Parathyroid adenoma (tissue), 2 donors: ENCODE results near the gene TNNC1.

Experiments used
- H2AFZ ChIP-seq: fragments of 300-600 bp; sonication (generic); one replicate; pipeline ENCODE4 v1.7.0; 2017; ENCODE audit warnings: antibody characterized with exemption, mild to moderate bottlenecking
- H3K27ac ChIP-seq: fragments of 300-600 bp; sonication (generic); one replicate; pipeline ENCODE4 v1.7.0; 2017
- H3K27me3 ChIP-seq: fragments of 300-600 bp; sonication (generic); one replicate; pipeline ENCODE4 v1.7.0; 2017; ENCODE audit warnings: low read length; ENCODE audit not compliant: control insufficient read depth, insufficient read depth
- H3K36me3 ChIP-seq: fragments of 300-600 bp; sonication (generic); one replicate; pipeline ENCODE4 v1.7.0; 2017; ENCODE audit warnings: low read length; ENCODE audit not compliant: control insufficient read depth, insufficient read depth
- H3K4me1 ChIP-seq: fragments of 300-600 bp; sonication (generic); one replicate; pipeline ENCODE4 v1.7.0; 2017; ENCODE audit warnings: control low read depth
- H3K4me2 ChIP-seq: fragments of 300-600 bp; sonication (generic); one replicate; pipeline ENCODE4 v1.7.0; 2017; ENCODE audit warnings: low read length
- H3K4me3 ChIP-seq: fragments of 300-600 bp; sonication (generic); one replicate; pipeline ENCODE4 v1.7.0; 2017; ENCODE audit warnings: low read depth, low read length
- H3K79me2 ChIP-seq: fragments of 300-600 bp; sonication (generic); one replicate; pipeline ENCODE4 v1.7.0; 2017; ENCODE audit warnings: control low read depth
- H3K9ac ChIP-seq: fragments of 300-600 bp; sonication (generic); one replicate; pipeline ENCODE4 v1.7.0; 2017; ENCODE audit warnings: mild to moderate bottlenecking
- H3K9me3 ChIP-seq: fragments of 300-600 bp; sonication (generic); one replicate; pipeline ENCODE4 v1.7.0; 2017; ENCODE audit warnings: low read length; ENCODE audit not compliant: control insufficient read depth
- TF ChIP-seq, protein P1 (sequence below): fragments of 300-600 bp; sonication (generic); IDR thresholded peaks from one replicate; pipeline ENCODE4 v1.7.0; 2017; ENCODE audit warnings: antibody characterized with exemption, mild to moderate bottlenecking
- donor health status: primary hyperparathyroidism.

TNNC1 gene

DNA sequence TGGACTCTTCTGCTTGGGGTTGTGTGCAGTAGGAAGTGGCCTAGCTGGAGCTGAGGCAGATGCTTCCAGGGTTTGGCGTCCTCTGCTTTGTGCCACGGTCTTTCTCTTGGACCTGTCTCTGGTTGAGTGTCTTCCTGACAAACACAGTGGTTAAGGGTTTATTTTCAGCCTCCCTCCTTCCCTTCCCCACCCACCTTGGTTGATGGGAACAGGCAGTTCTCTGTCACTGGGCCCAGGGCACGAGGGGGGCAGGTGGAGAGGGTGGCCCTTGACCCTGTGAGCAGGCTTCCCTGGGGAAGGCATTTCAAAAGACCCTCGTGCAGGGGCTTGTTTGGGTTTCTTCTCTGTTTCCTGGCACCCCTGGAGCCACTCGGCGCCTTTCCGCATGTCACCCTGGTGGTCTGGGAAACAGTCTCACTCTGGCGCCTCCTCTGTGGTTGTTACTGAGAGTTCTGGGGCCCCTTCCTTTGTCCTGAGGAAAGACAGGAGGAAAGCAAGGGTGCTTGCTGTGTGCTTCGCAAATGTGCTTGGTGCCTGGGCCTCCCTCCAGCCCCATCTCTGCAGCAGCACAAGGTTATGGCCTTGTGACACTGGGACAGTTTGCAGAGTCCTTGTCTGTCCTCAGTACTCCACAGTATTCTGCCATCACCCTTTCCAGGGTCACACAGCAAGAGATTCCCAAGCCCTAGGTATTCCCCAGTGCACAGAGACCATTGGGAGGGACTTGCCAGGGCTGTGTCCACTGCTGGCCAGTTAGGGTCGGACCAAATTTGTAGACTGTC lies 31.0 kb upstream of the TNNC1 start:
- Histone ChIP-seq H3K27ac (no peak overlapping the region), H3K4me3 (no peak overlapping the region), H2AFZ (no peak overlapping the region), H3K4me1 (no peaks in the 10 kb centered on the region), H3K4me2 (no peak overlapping the region), H3K79me2 (no peaks in the 10 kb centered on the region), H3K9me3 (no peaks in the 10 kb centered on the region), H3K9ac (no peak overlapping the region), H3K27me3 (no peaks in the 10 kb centered on the region), H3K36me3 (no peaks in the 10 kb centered on the region)
- TF ChIP-seq, protein P1, sequence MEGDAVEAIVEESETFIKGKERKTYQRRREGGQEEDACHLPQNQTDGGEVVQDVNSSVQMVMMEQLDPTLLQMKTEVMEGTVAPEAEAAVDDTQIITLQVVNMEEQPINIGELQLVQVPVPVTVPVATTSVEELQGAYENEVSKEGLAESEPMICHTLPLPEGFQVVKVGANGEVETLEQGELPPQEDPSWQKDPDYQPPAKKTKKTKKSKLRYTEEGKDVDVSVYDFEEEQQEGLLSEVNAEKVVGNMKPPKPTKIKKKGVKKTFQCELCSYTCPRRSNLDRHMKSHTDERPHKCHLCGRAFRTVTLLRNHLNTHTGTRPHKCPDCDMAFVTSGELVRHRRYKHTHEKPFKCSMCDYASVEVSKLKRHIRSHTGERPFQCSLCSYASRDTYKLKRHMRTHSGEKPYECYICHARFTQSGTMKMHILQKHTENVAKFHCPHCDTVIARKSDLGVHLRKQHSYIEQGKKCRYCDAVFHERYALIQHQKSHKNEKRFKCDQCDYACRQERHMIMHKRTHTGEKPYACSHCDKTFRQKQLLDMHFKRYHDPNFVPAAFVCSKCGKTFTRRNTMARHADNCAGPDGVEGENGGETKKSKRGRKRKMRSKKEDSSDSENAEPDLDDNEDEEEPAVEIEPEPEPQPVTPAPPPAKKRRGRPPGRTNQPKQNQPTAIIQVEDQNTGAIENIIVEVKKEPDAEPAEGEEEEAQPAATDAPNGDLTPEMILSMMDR, result no peak

DNA sequence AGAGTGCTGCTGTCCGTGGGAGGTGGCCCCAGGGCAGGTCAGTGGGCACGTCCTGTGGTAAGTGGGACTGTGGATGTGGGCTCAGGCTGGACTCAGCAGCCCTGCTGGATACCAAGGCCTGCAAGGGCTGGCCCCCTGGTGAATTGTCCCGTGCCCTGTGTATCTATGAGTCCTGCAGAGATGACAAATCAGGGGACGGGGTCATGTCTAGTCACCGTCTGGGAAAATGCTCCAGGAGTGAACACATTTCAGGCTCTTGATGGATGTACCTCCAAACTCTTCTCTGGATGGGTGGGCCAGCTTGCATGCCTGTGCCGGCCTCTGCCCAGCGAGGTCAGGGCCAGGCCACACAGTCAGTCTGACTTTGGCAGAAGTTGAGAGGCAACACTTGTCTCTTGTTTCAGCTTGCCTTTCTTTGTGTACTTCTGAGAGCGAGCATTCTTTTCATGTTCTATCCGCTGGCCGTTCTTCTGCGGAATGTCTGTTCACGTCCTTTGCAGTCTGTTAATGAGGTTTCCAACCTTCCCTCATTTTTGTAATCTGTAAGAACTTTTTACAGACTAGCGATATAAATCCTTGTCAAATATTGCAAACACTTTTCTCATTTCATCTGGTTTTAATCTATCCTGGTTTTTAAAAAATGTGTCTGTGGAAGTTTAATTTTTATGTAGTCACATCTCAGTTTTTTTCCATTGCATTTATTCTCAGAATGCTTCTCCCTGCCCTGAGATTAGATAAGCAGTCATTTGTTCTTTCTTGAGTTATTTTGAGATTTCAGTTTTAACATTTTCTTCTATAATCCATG lies 29.9 kb upstream of the TNNC1 start:
- Histone ChIP-seq H3K79me2 (no peaks in the 10 kb centered on the region), H3K27ac (no peak overlapping the region), H3K9ac (no peak overlapping the region), H3K4me2 (no peak overlapping the region), H3K27me3 (no peaks in the 10 kb centered on the region), H3K36me3 (no peaks in the 10 kb centered on the region), H2AFZ (no peak overlapping the region), H3K9me3 (no peaks in the 10 kb centered on the region), H3K4me3 (no peak overlapping the region), H3K4me1 (no peaks in the 10 kb centered on the region)
- TF ChIP-seq, protein P1, result no peak

DNA sequence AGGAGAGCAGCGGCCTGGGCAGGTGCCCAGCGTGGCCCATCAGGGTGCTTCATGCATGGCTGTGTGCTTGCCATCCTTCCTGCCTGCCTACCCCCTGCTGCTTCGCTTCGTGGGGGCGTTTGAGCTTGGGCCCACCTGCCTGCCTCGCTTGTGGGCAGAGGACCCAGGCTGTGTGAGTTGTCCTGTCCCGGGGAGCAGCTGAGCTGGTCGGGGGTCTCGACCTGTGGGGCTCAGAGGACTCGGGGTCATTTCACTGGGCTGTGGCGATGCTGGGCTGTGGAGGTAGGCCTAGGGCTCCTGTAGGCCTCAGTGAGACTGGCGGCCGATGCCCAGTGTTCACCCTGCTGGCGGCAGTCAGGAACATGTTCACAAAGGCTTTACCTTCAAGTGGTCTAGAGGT lies 29.2 kb upstream of the TNNC1 start:
- Histone ChIP-seq H3K4me1 (no peaks in the 10 kb centered on the region), H3K79me2 (no peaks in the 10 kb centered on the region), H3K4me3 (no peak overlapping the region), H3K4me2 (no peak overlapping the region), H3K36me3 (no peaks in the 10 kb centered on the region), H3K9me3 (no peaks in the 10 kb centered on the region), H3K27me3 (no peaks in the 10 kb centered on the region), H3K27ac (no peak overlapping the region), H2AFZ (no peak overlapping the region), H3K9ac (no peak overlapping the region)
- TF ChIP-seq, protein P1, result no peak

DNA sequence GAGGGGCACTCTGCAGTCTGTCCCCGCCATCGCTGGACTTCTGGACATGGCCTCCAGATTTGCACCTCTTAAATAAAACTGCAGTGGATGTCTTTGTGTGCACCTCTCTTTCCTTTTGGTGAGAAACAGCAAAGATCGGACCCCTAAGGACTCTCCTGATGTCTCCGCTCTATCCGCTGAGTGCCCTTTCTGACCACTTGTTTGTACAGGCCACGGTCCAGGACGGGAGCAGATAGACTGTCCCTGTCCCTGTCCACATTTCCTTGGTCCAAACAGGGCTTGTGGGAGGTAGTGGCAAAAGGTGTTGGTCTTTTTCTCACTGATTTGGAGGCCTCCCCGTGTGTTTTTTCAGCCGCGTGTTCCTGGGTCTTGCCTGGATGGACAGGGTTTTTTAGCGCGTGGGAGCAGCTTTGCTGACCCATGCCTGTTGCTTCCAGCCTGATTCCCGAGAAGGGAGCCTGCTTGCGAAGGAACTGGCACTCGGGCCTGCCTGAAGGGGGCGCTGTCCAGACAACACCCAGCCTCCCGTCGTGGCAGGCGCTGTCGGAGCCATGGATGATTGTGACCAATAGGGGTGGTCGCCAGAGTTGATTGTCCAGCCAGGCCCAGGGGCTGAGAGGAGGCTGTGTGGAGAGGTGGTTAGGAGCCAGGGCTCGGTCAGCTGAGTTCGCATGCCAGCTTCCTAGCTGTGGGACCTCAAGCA lies 28.1 kb upstream of the TNNC1 start:
- no peaks in the 10 kb centered on the region for H3K9me3 ChIP-seq
- no peak overlapping the region for H3K4me3 ChIP-seq
- no peak overlapping the region for H3K4me2 ChIP-seq
- no peak overlapping the region for H2AFZ ChIP-seq
- H3K4me1 ChIP-seq, result no peaks in the 10 kb centered on the region
- H3K79me2 ChIP-seq, result no peaks in the 10 kb centered on the region
- no peak overlapping the region for H3K27ac ChIP-seq
- TF ChIP-seq, protein P1, result no peak
- H3K9ac ChIP-seq, result no peak overlapping the region
- H3K36me3 ChIP-seq, result no peaks in the 10 kb centered on the region
- no peaks in the 10 kb centered on the region for H3K27me3 ChIP-seq
